Lower lobe of right lung (tissue), 2 donors: Measurements from ENCODE around the gene ANO2. TPM values are rescaled to one million over a fixed set of nuclear protein-coding genes. Genes with fewer than 3 reads are reported as not detected.

Experiments
- ATAC-seq, 2 donors: fragments of 200-7000 bp; cut with Tn5 transposase; one replicate each; pipeline ENCODE4 v1.9.1; 2020 to 2022; ENCODE audit warnings: mild to moderate bottlenecking in 2 of 2, moderate library complexity in 2 of 2
- DNase-seq: peaks from one replicate; pipeline ENCODE4 v3.0.0-alpha.2; 2020
- H3K27ac ChIP-seq: fragments of 200-600 bp; one replicate; pipeline ENCODE4 v1.8.0; 2022
- H3K27me3 ChIP-seq: fragments of 200-600 bp; one replicate; pipeline ENCODE4 v1.8.0; 2022; ENCODE audit warnings: low read depth
- H3K36me3 ChIP-seq: fragments of 200-600 bp; one replicate; pipeline ENCODE4 v1.8.0; 2022; ENCODE audit warnings: mild to moderate bottlenecking
- H3K4me1 ChIP-seq: fragments of 200-600 bp; one replicate; pipeline ENCODE4 v1.8.0; 2022
- H3K4me3 ChIP-seq: fragments of 200-600 bp; one replicate; pipeline ENCODE4 v1.8.0; 2022; ENCODE audit warnings: mild to moderate bottlenecking
- H3K9me3 ChIP-seq: fragments of 200-600 bp; one replicate; pipeline ENCODE4 v1.8.0; 2022
- intact Hi-C: fragments of 100-400 bp; cut with DNase I; formaldehyde crosslinking; loops from one replicate; pipeline ENCODE4 v1.11.0; 2022
- total RNA-seq: library from RNA; stranded (reverse); fragmentation: NEBNext Ultra II Directional; extraction: Animal tissue kit (Norgen Biotek cat#: 25700); gene quantifications from one replicate; pipeline ENCODE4 v1.2.1, GENCODE V29; 2021
- TF ChIP-seq, protein P1 (sequence below): fragments of 200-600 bp; IDR thresholded peaks from one replicate; pipeline ENCODE4 v1.8.0; 2022; ENCODE audit warnings: antibody characterized with exemption, mild to moderate bottlenecking
- donor health status: DM: no; HTN: yes; CAD: no; lungs with severe emphysema.

The ANO2 gene
- total RNA-seq, 1 donor from 2014 or later: 22.2 TPM

DNA sequence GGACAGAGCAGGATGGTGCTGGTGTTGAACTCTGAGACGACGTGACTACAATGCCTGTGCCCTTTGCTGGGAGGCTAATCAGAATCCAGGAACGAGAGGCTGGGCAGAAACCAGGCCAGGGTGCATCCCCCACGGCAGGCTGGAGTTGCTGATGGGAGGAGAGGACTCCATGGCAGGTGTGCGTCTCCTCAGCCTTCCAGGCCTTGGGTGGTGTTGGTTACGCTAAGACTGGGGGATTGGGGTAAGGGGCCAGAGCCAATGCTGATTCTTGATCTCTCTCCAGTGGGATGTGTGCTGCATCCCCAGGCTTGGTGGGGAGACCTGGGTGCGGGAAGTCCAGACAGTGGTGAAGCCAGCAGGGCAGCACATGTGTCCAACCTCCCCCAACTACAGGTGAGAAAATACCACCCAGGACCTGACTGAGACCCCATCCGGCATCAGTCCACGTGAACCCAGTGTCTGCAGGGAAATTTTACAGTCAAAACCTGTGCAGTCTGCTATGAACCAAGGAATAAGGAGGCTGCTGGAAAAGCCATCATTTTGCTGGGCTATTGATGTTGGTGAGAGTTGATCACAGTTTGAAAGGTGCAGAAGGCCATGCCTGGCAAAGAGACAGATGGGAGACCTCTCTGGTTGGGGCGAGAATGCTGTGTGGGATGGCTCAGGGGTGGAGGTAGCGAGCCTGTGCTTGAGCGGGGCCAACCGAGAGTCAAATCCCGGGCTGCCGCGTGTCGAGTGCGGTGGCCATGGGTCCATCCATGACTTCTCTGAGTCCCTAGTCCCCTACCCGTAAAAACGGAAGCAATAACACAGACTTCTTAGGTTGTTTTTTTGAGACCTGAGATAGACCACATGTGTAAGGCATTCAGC lies 423.4 kb downstream of the ANO2 start:
- no peak for DNase-seq
- TF ChIP-seq, protein P1, sequence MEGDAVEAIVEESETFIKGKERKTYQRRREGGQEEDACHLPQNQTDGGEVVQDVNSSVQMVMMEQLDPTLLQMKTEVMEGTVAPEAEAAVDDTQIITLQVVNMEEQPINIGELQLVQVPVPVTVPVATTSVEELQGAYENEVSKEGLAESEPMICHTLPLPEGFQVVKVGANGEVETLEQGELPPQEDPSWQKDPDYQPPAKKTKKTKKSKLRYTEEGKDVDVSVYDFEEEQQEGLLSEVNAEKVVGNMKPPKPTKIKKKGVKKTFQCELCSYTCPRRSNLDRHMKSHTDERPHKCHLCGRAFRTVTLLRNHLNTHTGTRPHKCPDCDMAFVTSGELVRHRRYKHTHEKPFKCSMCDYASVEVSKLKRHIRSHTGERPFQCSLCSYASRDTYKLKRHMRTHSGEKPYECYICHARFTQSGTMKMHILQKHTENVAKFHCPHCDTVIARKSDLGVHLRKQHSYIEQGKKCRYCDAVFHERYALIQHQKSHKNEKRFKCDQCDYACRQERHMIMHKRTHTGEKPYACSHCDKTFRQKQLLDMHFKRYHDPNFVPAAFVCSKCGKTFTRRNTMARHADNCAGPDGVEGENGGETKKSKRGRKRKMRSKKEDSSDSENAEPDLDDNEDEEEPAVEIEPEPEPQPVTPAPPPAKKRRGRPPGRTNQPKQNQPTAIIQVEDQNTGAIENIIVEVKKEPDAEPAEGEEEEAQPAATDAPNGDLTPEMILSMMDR: no peak
- H3K27me3 ChIP-seq: no peaks in the 10 kb centered on the region
- ATAC-seq: no peak
- H3K4me3 ChIP-seq: no peak overlapping the region
- intact Hi-C loops: no loop called here
- no peak overlapping the region for H3K27ac ChIP-seq
- no peaks in the 10 kb centered on the region for H3K36me3 ChIP-seq
- H3K4me1 ChIP-seq: no peaks in the 10 kb centered on the region
- no peaks in the 10 kb centered on the region for H3K9me3 ChIP-seq

DNA sequence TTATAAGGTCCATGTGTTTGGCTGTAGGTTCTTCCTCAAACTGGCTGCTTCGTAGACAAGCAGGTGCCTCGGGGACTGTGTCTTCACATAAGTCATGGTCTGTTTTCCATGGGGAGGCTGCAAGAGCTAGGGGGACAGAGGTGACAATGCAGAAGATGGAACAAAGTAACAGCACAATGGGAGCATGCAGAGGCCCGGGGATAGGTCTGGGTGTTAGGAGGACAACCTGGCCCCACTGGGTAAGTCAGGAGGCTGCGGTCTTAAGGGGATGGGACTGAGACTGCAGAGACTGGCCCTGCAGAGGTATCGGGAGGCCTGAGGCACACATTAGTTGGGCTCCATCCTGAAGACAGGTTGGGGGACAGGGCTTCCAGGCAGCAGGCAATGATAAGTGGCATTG lies 424.2 kb downstream of the ANO2 start:
- Histone ChIP-seq H3K4me1 (no peaks in the 10 kb centered on the region), H3K4me3 (no peak overlapping the region), H3K27me3 (no peaks in the 10 kb centered on the region), H3K36me3 (no peaks in the 10 kb centered on the region), H3K27ac (no peak overlapping the region), H3K9me3 (no peaks in the 10 kb centered on the region)
- TF ChIP-seq, protein P1: no peak
- ATAC-seq (no peak), DNase-seq (no peak)
- intact Hi-C loops: no loop called here

DNA sequence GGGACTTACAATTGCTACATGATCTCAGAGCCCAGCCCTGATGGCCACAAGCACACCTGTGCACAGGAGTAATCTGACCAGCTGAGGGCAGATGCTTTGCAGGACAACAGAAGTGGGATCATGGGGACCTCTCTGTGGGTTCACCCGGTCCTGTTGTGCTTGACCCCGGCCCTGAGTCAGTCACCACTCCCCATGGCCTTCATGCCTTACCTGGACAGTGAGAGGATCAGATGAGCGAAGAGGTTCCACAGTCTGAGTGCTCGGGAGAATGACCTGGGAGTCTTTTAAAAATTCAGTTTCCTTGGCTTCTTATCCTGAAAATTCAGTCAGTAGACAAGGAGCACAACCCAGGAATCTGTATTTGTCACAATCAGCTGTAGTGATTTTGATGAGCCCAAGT lies 425.0 kb downstream of the ANO2 start:
- no peak overlapping the region for H3K4me3 ChIP-seq
- H3K27ac ChIP-seq: no peak overlapping the region
- H3K4me1 ChIP-seq: no peaks in the 10 kb centered on the region
- TF ChIP-seq, protein P1: no peak
- ATAC-seq (no peak), DNase-seq (no peak)
- intact Hi-C loops: no loop called here
- no peaks in the 10 kb centered on the region for H3K36me3 ChIP-seq
- no peaks in the 10 kb centered on the region for H3K27me3 ChIP-seq
- no peaks in the 10 kb centered on the region for H3K9me3 ChIP-seq

DNA sequence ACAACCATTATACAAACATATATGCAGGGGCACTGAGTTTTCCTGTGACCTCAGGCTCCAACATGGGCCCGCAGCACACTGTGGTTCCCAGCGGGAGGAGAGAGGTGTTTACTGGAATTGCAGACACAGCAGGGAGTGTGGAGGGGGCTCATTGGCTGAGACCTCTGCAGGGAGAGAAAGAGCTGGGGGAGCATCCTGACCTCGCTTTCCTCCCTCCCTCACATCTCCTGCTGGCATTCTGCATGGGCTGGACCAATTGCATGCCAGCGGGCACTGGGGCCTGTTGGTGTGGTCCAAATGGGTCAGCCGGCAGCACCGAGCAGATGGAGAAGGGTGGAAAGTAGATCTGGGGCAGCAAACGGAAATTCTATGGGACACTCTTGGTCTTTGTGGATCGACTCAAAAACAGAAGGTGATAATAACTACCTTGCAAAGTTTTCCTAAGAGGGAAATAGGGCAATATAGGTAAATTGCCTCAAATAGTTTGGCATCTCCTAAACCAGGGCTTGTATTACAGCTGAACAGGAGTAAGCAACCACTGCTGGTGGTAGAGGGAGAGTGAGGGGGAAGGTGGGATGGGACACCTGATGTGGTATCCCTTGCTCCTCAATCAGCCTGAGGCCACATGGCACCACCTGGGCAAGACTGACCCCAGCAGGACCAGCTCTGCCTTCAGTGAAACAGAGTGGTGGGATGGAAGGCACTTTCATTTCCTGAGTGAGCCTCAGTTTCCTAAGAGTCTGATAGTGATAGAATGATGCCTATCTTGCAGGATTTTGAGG lies 426.3 kb downstream of the ANO2 start:
- H3K9me3 ChIP-seq: no peaks in the 10 kb centered on the region
- intact Hi-C loops: no loop called here
- no peak overlapping the region for H3K4me3 ChIP-seq
- no peak for ATAC-seq
- no peaks in the 10 kb centered on the region for H3K27me3 ChIP-seq
- H3K4me1 ChIP-seq: no peaks in the 10 kb centered on the region
- no peak for DNase-seq
- no peaks in the 10 kb centered on the region for H3K36me3 ChIP-seq
- TF ChIP-seq, protein P1: no peak
- H3K27ac ChIP-seq: no peak overlapping the region

DNA sequence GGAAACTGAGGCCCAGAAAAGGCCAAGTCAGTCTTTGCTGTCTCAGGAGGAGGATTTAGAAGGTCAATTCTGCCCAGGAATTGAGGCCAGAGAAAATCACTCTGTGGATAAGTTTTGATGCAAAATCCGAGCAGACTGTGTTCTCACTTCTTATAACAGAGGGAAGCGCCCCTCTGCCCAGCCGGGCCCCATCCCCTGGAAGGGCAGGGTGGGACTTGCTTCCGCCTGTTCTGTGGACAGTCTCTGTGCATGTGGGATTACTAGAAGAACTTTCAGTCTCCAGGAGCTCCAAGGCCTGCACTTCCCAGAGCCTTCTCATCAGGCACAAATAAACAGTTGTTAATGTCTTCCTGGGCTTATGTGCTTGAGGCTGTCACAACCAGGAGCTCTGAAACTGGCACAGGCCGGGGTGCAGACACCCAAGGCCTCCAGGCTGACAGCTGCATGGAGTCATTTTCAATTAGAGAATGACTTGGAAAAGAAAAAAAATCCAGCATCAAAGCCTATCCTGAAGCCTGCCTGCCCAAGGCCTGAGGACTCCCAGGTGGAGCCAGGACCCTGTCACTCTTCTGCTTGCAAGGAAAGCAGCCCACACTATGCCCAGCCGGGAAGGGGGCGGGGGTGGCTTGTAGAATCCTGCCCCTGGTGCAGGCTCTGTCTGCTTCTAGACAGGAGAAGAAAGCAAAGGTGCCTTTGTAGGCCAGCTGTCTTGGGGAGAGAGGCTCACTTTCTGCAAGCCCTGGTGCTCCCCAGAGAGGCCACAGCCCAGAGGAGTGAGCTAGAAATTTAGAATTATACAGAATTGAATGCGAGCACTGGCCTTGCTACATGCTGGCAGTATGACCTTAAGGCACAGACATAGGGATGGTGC lies 428.5 kb downstream of the ANO2 start:
- DNase-seq: no peak
- no peak for ATAC-seq
- H3K36me3 ChIP-seq: no peaks in the 10 kb centered on the region
- intact Hi-C loops: no loop called here
- H3K27me3 ChIP-seq: no peaks in the 10 kb centered on the region
- no peak overlapping the region for H3K27ac ChIP-seq
- no peaks in the 10 kb centered on the region for H3K9me3 ChIP-seq
- H3K4me3 ChIP-seq: no peak overlapping the region
- TF ChIP-seq, protein P1: no peak
- H3K4me1 ChIP-seq: peaks cover 9% of the 10 kb centered on the region
